GM19438 (cell line): ENCODE data around the gene EFCAB6.

Source experiments
- ATAC-seq: cut with Tn5 transposase; IDR thresholded peaks from one replicate; pipeline ENCODE4 v1.9.1; 2021; ENCODE audit warnings: low read depth; ENCODE audit not compliant: unreplicated experiment

EFCAB6 gene

DNA sequence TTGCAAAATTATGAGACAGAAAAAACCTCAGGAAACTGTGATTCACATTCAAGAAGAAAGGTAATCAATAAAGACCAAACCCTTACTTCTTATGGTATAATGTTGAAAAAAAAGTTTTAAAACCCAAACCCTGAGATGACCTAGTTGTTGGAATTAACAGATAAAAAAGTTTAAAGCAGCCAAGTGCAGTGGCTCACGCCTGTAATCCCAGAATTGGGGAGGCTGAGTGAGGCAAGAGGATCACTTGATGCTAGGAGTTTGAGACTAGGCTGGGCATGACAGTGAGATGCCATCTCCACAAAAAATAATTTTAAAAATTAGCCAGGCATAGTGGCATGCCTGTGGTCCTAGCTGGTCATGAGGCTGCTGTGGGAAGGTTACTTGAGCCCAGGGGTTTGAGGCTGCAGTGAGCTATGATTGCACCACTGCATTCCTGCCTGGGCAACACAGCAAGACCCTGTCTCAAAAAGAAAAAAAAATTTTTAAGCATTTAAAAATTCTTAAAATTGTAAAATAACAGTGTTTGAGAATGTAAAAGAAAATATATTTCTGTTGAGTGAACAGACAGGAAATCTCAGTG, 85.1 kb downstream of the EFCAB6 start:
- ATAC-seq, result no peak

DNA sequence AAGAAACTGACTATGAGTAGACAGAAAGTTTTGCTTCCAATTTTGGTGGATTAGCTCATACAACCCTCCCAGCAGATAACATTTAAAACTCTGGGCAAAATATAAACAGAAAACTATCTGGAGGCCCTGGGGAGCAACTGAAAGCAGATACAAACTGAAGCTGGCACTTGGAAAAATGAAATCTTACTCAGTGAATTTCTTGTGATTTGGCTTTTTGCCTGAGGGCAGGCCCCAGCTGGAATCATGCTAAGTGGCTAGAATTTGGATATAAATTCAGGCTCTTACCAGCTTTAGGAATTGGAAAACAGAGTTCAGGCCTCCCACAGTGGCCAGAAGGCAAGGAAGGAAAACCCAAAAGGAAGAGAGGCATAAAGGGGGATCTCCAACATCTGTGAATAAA, 85.8 kb downstream of the EFCAB6 start:
- ATAC-seq, result no peak

DNA sequence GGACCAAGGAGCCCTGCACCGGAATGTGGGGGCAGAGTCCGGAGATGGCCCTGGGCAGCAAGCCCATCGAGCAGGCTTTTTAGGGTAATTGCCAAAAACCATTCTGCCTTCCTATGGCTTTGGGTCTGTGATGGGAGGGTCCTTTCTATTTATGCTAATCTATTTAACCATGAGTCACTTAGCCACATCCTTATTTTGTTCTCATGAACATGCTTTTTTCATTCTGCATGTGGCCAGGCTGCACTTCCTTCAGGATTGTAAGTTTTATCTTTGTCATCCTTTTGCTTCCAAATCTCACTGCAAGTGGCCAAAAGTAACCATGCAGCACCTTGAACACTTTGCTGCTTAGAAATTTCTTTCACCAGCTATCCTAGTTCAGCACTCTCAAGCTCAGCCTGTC, 88.3 kb downstream of the EFCAB6 start:
- ATAC-seq, result no peak

DNA sequence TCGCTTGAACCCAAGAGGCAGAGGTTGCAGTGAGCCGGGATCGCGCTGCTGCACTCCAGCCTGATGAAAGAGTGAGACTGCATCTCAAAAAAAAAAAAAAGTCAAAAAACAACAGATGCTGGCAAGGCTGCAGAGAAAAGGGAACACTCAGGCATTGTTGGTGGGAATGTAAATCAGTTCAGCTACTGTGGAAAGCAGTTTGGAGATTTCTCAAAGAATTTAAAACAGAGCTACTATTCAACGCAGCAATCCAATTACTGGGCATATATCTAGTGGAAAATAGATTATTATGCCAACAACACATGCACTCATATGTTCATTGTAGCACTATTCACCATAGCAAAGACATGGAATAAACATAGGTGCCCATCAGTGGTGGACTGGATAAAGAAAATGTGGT, 89.7 kb downstream of the EFCAB6 start:
- no peak for ATAC-seq

DNA sequence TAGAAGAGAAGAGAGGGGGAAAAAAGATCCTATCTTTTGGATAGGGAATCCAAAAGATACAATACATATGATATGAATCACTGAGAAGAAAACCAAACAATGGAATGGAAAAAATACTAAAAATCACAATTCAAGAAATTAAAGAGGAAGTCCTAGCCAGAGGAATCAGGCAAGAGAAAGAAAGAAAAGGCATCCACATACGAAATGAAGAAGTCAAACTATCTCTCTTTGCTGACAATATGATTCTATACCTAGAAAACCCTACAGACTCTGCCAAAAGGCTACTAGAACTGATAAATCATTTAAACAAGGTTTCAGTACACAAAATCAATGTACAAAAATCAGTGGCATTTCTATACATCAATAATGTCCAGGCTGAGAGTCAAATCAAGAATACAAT, 91.4 kb downstream of the EFCAB6 start:
- ATAC-seq, result no peak

DNA sequence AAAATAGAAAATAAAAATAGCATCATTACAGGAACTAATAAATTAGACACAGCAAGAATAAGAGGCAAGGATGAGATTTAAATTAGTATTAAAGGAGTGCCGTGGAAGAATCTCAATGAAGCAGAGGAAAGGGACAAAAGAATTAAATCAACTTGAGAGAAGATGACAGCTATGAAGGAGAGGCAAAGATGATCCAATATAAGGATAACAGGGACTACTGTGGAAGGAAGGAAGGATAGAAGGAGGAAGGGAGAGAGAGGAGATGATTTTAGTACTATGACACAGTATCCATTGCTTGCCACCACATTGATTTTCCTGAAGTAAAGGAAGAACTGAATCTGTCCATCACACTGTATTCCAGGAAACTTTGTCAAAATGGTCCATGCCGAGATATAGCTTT, 98.0 kb downstream of the EFCAB6 start:
- no peak for ATAC-seq

DNA sequence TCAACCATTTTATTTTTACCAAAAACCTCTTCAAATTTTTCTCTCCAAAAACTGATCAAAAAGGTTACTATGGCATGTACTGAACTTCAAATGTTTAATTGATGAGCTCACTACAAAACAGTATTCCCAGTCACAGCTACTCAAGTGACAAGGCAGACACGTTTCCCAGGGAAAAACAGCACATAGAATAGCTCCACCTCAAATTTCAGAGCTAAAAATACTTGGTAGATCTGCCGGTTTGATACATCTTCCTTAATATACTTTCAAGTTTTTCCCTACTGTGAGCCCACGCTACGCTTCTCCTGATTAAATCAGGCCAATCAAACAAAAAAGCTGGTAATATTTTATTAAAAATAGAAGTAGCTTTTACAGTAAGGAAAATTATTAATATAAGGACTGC, 100.4 kb downstream of the EFCAB6 start:
- ATAC-seq, result no peak

DNA sequence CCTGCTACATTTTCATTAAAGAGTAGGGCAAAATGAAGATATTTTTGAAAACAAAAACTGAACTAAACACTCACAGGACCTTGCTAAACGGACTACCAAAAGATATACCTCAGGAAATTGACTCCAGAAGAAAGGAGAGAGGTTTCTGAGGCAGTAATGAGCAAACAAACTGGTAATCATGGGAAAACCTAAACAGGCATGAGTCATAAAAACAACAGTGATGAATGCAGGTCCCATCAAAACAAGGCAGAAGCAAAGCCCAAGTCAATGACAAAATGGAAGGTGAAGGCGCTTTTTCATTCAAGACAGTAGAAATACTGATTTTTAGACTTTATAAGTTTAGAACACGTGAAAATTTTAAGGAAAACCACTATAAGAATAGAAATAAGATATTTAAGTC, 104.5 kb downstream of the EFCAB6 start:
- ATAC-seq, result no peak

DNA sequence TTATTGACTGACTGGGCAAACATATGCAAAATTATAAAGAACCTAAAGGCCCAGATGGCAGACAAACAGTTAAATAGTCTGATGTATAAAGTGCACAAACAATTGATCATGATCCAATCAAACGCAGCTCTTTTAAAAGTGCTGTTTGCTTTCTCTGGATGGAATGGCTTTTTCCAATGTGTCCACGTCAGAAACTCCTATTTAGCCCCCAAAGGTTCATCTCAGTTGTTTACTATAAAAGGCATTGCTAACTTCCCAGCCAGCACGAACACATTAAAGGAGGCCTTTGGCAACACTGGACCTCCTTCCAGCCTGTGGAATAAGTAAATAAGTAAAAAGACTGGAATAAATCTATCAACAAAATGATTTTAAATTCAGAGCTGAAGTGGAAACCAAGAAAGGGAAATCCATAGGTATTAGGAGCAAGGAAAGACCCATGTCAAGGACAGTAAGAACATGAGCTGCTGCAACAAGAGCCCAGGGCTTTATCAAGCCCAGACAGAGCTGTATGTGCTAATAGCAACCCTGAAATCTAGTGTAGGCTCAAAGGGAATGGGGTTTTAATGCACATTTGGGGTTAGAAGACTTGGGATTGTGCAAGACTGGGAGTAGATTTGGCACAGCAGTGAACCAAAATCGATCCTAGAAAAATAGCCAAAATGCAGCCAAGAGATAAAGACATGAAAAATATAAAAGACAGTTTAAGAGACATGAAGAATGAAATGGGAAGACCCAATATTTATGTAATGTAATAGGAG, 105.4 kb downstream of the EFCAB6 start:
- no peak for ATAC-seq

DNA sequence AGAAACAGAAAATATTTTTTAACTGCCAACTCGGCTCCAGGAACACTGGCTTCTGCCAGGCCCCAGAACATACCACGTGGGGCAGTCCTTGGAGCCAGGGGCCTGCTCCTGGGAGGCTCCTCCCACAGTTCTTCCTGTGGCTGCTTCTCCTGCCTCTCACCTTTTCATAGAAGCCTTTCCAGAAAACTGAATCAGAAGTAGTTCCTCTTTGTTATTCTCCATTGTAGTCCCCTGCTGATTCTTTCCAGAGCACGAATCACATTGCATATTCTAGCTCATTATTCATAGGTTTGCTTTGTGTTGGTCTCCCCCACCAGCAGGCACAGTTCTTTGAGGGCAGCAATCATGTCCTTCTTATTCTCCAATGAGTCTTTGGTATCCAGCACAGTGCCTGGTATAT, 106.0 kb downstream of the EFCAB6 start:
- no peak for ATAC-seq

DNA sequence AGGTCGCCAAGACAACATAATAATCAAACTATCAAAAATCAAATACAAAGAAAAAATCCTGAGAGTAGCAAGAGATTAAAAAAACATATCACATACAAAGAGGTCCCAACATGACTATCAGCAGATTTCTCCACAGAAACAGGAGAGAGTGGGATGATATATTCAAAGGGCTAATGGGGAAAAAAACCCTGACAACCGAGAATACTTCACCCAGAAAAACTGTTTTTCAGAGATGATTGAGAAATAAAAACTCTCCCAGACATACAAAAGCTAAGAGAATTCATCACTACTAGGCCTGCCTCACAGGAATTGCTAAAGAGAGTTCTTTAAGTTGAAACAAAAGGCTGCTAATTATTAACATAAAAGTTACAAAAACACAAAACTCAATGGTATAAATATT, 108.1 kb downstream of the EFCAB6 start:
- ATAC-seq, result no peak

DNA sequence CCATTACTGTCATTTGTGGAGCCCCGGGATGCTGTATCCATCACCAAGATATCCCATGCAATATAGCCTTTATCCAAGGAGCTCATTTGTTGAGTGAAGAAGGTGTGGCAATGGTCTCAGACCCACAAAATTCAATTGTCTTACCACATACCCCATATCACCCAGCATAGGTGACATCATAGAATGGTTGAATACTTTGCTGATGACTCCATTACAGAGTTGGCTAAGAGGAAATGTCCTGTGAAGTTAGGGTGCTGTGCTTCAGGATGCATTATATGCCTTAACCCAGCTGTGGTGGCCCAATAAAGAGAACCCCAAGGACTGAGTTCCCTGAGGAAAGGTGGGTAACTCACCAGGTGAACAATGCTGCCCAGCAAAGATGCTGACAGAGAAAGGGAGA, 113.7 kb downstream of the EFCAB6 start:
- ATAC-seq, result no peak

DNA sequence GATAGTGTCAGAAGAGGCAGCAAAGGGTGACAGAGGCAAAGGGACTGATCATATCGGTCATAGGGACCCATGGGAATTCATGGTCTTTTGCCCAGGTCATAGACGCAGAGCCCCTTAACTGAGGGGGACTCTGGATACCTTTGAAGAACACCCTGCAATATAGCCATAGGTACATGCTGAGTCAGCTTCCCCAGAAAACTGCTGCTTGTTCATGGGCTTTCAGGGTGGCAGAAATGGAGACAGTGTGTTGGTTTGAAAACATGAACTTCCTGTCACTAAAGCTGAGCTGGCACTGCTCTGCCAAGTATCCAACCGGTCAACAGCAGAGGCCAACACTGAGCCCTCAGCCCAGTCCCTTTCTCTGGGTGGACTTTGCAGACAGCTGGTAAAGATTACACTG, 114.2 kb downstream of the EFCAB6 start:
- no peak for ATAC-seq

DNA sequence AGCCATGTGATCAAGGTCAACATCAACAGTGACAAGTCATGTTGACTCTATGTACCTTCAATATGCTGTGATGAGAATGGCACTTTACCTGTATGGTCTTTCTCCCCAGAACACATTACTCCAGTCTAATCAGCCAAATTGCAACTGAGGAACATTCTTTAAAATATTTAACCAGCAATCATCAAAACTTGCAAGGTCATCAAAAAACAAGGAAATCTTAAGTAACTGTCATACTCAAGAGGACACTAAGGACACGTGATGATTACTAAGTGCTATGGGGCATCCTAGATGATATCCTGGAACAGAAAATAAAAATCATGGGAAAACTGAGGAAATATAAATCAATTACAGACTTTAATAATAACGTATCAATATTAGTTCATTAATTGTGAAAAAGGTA, 118.9 kb downstream of the EFCAB6 start:
- no peak for ATAC-seq

DNA sequence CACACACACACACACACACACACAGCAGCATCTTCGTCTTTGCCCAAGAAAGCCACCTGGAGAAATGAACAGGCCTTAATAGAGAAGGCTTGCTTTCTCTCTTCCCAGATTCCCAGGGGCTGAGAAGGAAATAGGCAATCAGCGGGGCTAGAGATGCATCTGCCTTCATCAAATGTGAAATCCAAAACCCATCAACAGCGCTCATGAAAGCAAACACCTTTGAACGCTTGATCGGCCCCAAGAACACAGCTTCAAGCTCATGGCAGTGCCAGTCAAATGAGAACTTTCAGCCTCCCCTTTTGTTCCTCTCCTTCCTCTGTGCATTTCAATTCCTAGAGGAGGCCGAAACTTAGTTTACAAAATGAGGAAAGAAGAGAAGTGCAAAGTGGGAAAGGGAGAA, 122.7 kb downstream of the EFCAB6 start:
- ATAC-seq, result no peak

DNA sequence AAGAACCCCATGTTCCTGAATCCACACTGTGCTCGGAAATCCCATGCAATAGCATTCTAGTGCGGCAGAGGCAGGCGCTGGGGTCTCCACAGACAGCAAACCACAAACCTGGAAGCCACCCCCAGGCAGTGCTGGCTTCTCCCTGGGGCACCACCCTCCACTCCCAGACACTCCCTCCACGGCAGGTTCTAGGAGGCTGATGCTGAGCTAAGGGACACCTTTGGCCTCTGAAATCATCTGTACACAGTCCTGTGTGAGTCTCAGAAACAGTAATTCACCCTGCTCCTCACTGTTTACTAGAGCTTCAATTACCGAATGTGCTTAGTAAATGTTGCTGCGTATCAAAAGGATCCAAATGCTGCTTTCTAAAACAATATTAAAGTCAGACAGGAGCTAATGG, 129.3 kb downstream of the EFCAB6 start:
- ATAC-seq, result no peak

DNA sequence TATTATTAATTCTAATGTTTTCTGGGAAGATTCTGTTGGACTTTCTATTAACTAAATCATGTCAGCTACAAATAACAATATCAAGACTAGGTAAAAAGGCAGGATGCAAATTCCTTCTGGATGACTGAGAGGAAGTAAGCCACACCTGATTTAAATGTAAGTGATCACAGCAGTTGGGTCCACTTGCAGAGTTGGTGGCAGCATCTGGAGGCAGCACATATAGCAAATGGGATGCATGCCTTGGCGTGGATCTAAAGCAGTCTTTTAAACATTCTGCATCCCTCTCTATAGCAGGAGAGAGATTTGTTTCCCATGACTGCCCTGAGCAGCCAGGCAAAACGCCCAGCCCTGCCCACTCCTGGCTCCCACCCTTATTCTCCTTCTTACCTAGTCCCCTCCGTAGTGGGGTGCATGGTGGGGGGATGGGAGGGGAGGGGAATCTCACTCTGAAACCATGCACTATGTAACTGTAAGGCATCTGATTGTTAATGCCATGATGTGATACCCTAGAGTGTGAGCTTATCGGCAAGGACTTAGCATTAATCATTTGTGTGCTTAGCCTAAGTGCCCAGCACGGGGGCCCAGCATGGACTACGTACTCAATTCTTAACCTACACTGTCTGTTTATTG, 130.3 kb downstream of the EFCAB6 start:
- ATAC-seq, result no peak

DNA sequence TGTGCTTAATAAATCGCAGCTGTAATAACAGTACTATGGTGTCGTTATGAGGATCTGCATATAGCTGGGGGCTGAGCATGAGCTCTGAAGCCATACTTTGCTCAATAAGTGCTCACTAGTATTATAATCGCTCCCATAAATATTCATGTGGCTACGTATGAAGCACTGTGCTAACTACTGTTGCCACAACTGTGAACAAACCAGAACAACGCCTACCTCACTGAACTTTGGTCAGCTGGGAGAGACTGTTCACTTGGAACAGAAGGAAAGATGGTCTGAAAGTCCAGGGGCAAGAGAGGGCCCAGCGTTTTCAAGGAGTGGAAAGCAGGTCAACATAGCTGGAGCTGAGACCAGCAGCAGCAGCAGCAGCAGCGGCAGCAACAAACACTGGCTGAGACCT, 141.6 kb downstream of the EFCAB6 start:
- ATAC-seq, result no peak

DNA sequence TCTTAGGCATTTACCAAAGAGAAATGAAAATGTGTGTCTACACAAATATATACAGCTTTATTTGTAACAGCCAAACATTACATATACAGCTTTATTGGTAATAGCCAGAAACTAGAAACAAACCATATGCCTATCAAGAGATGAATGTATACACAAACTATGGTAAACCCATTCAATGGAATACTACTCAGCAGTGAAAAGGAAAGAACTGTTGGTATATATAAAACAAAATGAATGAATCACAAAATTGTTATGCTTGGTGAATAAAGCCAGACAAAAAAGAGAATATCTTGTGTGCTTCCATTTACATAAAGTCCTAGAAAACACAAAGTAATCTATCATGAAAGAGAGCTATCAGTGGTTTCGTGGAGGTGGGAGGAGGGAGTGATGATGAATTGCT, 142.9 kb downstream of the EFCAB6 start:
- no peak for ATAC-seq

DNA sequence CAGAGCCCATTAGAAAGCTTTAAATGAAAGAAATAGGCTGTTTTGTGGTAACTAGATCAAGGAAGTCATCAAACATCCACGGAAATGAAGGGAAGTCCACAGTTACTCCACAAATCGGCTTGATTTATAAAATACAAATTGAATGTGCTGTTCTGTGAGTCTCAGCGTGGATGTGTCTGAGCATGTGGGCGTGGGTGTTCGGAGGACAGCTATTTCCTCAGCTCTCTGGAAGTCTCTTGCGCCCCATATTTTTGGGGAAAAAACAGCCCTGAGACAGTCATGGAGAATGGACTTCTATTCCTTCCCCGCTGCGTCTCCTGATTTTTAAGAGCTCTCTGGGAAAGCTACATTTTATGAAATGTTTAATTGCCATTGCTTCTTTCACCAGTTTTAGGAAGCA, 144.4 kb downstream of the EFCAB6 start:
- no peak for ATAC-seq

DNA sequence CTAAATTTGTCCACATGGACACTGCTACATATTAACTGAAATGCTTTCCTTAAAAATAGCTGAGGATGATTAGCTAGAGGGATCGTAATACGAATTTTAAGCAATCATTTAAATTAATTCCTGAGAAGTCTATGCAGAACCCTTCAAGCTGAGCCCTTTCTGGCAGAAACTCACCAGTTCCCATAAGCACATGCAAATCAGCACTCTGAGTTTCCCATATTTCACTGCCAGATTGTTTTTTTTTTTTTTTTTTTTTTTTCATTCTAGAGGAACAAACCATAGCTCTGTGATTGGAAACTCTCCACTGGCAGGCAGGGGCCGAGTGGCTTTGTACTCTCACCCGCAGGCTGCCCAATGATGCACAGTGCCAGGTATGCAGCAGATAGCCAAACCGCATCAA, 145.6 kb downstream of the EFCAB6 start:
- no peak for ATAC-seq

DNA sequence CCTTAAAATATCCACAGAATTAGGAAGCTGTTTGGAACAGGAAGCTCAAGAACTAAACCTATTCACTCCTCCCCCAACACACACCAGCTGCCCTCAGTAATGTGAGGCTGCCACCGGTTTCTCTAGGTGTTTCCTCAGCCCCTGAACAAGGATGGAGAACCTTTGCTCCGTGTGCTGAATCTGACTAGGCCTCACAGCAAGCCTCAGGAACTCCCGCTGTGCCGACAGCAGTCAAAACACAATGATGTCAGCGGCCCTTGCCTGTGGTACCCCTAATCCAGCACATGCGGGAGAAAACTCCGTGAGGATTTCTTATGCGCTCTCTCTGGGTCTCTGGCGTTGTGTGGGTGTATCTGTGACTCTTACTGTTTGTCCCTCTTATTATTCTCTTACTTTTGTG, 153.3 kb downstream of the EFCAB6 start:
- ATAC-seq, result no peak
